HG02884 (cell line): ENCODE data around the gene FOXQ1.
"Not testable (repeated sequence)": the region's sequence is repeated elsewhere in the genome, so short reads cannot be mapped to it uniquely, and the experiment has no call there.

ENCODE experiments used
- ATAC-seq: cut with Tn5 transposase; IDR thresholded peaks from one replicate; pipeline ENCODE4 v1.9.1; 2021; ENCODE audit warnings: mild to moderate bottlenecking, moderate library complexity; ENCODE audit not compliant: unreplicated experiment

The FOXQ1 gene

DNA sequence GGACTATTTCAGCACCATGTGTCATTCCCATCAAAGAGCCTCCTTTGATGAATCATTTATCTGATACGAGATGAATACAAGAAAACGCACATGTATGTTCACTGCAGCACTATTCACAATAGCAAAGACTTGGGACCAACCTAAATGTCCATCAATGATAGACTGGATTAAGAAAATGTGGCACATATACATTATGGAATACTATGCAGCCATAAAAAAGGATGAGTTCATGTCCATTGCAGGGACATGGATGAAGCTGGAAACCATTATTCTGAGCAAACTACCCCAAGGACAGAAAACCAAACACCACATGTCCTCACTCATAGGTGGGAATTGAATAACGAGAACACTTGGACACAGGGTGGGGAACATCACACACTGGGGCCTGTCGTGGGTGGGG is 49.8 kb downstream of the FOXQ1 start:
- not testable (repeated sequence) for ATAC-seq

- no peak for ATAC-seq
Measured at GRCh38 chr6:1362643-1363042, 50.7 kb downstream of the FOXQ1 start.

- no peak for ATAC-seq
Measured at GRCh38 chr6:1363298-1363697, 51.4 kb downstream of the FOXQ1 start.

GRCh38 chr6:1363729-1364572 is 52.1 kb downstream of the FOXQ1 start:
- ATAC-seq = no peak
